K562 (cell line): Measurements from ENCODE around the gene NPR3. TPM values are rescaled to one million over a fixed set of nuclear protein-coding genes. Genes with fewer than 3 reads are reported as not detected.
A peak's percentile ranks its signal among the peaks of the same experiment; 100 is the strongest.

Source experiments
- ATAC-seq: fragments of 200-7000 bp; cut with Tn5 transposase; 3 replicates; pipeline ENCODE4 v1.9.1; 2020; ENCODE audit warnings: moderate library complexity
- BruUV-seq: library from RNA; stranded (reverse); fragments of 400-500 nt; replicated peaks from 2 replicates; lab custom pipeline; 2021; lab: Mats Ljungman, UMichigan
- CTCF ChIA-PET: fragments of 300-600 bp; formaldehyde crosslinking; extraction: SDS; loops from one replicate; lab custom pipeline; 2021; ENCODE audit warnings: low intra/inter-chr PET ratio; lab: Yijun Ruan, JAX
- POLR2A ChIA-PET: fragments of 300-600, 350-650 bp; sonication (Branson Sonifier 250); formaldehyde crosslinking; extraction: SDS; loops from one replicate; lab custom pipeline; 2021; ENCODE audit warnings: antibody characterized with exemption, inconsistent platforms; lab: Yijun Ruan, JAX
- DNase-seq, 4 experiments: peaks; one replicate each; pipeline versions ENCODE4 v3.0.0 to v3.0.0-alpha.2; 2011 to 2018; ENCODE audit warnings: low spot score in 3 of 4, mixed read lengths in 3 of 4; ENCODE audit errors: extremely low read depth in 1 of 4
- FAIRE-seq: peaks from 2 replicates; lab custom pipeline; 2011; peaks lifted over from hg19 to GRCh38; lab: Jason Lieb, UNC
- H2AFZ ChIP-seq: 2 replicates; pipeline ENCODE4 v1.6.0; 2011; ENCODE audit warnings: low read depth, low read length, control low read depth, inconsistent platforms
- H3K27ac ChIP-seq: fragments of 200-600 bp; 3 replicates; pipeline ENCODE4 v1.8.0; 2011; ENCODE audit warnings: low read depth, mild to moderate bottlenecking, control low read depth, inconsistent platforms, low read length, moderate library complexity, mixed read lengths; ENCODE audit errors: extremely low read depth
- H3K27me3 ChIP-seq, 2 experiments: fragments of 300-600 bp in 1 of 2; 2 replicates in 1 of 2; 3 replicates in 1 of 2; pipeline versions ENCODE4 v1.6.0 to v1.8.0; 2011; ENCODE audit warnings: inconsistent platforms in 2 of 2, low read length in 2 of 2, mild to moderate bottlenecking in 1 of 2, mixed read lengths in 1 of 2, moderate library complexity in 1 of 2; ENCODE audit not compliant: control insufficient read depth in 2 of 2, insufficient read depth in 2 of 2
- H3K36me3 ChIP-seq: fragments of 300-600 bp; 3 replicates; pipeline ENCODE4 v1.8.0; 2011; ENCODE audit warnings: mild to moderate bottlenecking, low read length, inconsistent platforms; ENCODE audit not compliant: control insufficient read depth, insufficient read depth
- H3K4me1 ChIP-seq, 2 experiments: fragments of 200-600 bp in 1 of 2; replicated peaks in 1 of 2; 2 replicates in 1 of 2; 3 replicates in 1 of 2; pipeline versions ENCODE4 v1.5.1 to v1.8.0; 2011; ENCODE audit warnings: inconsistent platforms in 2 of 2, low read length in 2 of 2, mild to moderate bottlenecking in 1 of 2, mixed read lengths in 1 of 2, moderate library complexity in 1 of 2; ENCODE audit not compliant: control insufficient read depth in 2 of 2, insufficient read depth in 2 of 2
- H3K4me2 ChIP-seq: 2 replicates; pipeline ENCODE4 v1.6.1; 2011; ENCODE audit warnings: low read length, control low read depth, inconsistent platforms, mixed read lengths; ENCODE audit not compliant: insufficient read depth
- H3K4me3 ChIP-seq: fragments of 200-600 bp; sonication (generic), shearing (Covaris generic); 2 replicates; pipeline ENCODE4 v1.5.1; 2016; ENCODE audit warnings: control low read depth, inconsistent platforms
- H3K79me2 ChIP-seq: fragments of 200-600 bp; 3 replicates; pipeline ENCODE4 v1.8.0; 2011; ENCODE audit warnings: low read length, inconsistent platforms; ENCODE audit not compliant: control insufficient read depth, insufficient read depth
- H3K9ac ChIP-seq, 2 experiments: 2 replicates each; pipeline versions ENCODE4 v1.6.0 to v1.6.1; 2011; ENCODE audit warnings: low read depth in 2 of 2, low read length in 2 of 2, control low read depth in 1 of 2, inconsistent platforms in 1 of 2, mild to moderate bottlenecking in 1 of 2, mixed read lengths in 1 of 2; ENCODE audit not compliant: insufficient read depth in 1 of 2
- H3K9me1 ChIP-seq: one replicate; pipeline ENCODE4 v1.6.0; 2011; ENCODE audit warnings: inconsistent platforms, mild to moderate bottlenecking, low read length, moderate library complexity; ENCODE audit not compliant: control insufficient read depth, insufficient read depth
- H3K9me3 ChIP-seq: replicated peaks from 2 replicates; pipeline ENCODE4 v1.5.1; 2011; ENCODE audit warnings: low read depth, low read length, inconsistent platforms; ENCODE audit not compliant: control insufficient read depth, insufficient read depth
- H4K20me1 ChIP-seq: replicated peaks from 2 replicates; pipeline ENCODE4 v1.6.1; 2011; ENCODE audit warnings: low read length, inconsistent platforms, mixed read lengths; ENCODE audit not compliant: control insufficient read depth, insufficient read depth
- ARID1B ChIP-seq: fragments of 450-650 bp; IDR thresholded peaks from 2 replicates; pipeline ENCODE4 v1.6.1; 2016; ENCODE audit warnings: antibody characterized with exemption, mild to moderate bottlenecking, inconsistent platforms
- BACH1 ChIP-seq: fragments of 200-800 bp; sonication (Bioruptor generic); IDR thresholded peaks from 2 replicates; pipeline ENCODE4 v1.6.1; 2016; ENCODE audit warnings: missing genetic modification characterization, missing compliant biosample characterization
- C11orf30 ChIP-seq: fragments of 450-650 bp; IDR thresholded peaks from 2 replicates; pipeline ENCODE4 v1.6.1; 2016; ENCODE audit warnings: low read depth, mild to moderate bottlenecking
- FOXA3 ChIP-seq, 2 experiments: fragments of 450-650 bp in 1 of 2; sonication (generic) in 1 of 2; formaldehyde crosslinking; IDR thresholded peaks in 1 of 2; conservative IDR thresholded peaks in 1 of 2; 2 replicates each; pipeline versions ENCODE4 v1.4.0 to v1.8.0; 2020 to 2022; ENCODE audit warnings: mild to moderate bottlenecking in 2 of 2, missing genetic modification reagents in 1 of 2
- GABPA ChIP-seq: fragments of 200-800 bp; sonication (Bioruptor generic); conservative IDR thresholded peaks from 2 replicates; pipeline ENCODE4 v1.6.1; 2016; ENCODE audit warnings: low read depth, missing genetic modification characterization, missing compliant biosample characterization
- JUND ChIP-seq, 2 experiments: IDR thresholded peaks; 2 replicates in 1 of 2; 3 replicates in 1 of 2; pipeline ENCODE4 v1.6.1; 2011; ENCODE audit warnings: borderline replicate concordance in 2 of 2, low read depth in 2 of 2, low read length in 2 of 2, improper control_type of control experiment in 1 of 2, missing biosample characterization in 1 of 2, missing genetic modification characterization in 1 of 2, missing genetic modification reagents in 1 of 2
- MAFF ChIP-seq: IDR thresholded peaks from 2 replicates; pipeline ENCODE4 v1.6.1; 2012; ENCODE audit warnings: low read length, improper control_type of control experiment
- NFE2 ChIP-seq: IDR thresholded peaks from 2 replicates; pipeline ENCODE4 v1.6.1; 2014; ENCODE audit warnings: antibody characterized with exemption, low read depth
- NFE2L1 ChIP-seq: fragments of 450-650 bp; IDR thresholded peaks from 2 replicates; pipeline ENCODE4 v1.6.1; 2016; ENCODE audit warnings: missing genetic modification characterization, low read depth, mild to moderate bottlenecking, missing compliant biosample characterization, moderate library complexity, borderline replicate concordance
- NFIC ChIP-seq: fragments of 450-650 bp; IDR thresholded peaks from 2 replicates; pipeline ENCODE4 v1.6.1; 2017; ENCODE audit warnings: mild to moderate bottlenecking, inconsistent platforms
- SMARCA4 ChIP-seq: fragments of 450-650 bp; IDR thresholded peaks from 2 replicates; pipeline ENCODE4 v1.6.1; 2016
- SMARCC2 ChIP-seq: fragments of 450-650 bp; IDR thresholded peaks from 2 replicates; pipeline ENCODE4 v1.6.1; 2017; ENCODE audit warnings: antibody characterized with exemption, moderate library complexity, mild to moderate bottlenecking, low read depth
- ZBTB7A ChIP-seq: IDR thresholded peaks from 2 replicates; pipeline ENCODE4 v1.6.1; 2011; ENCODE audit warnings: low read depth, mild to moderate bottlenecking, low read length, moderate library complexity, borderline replicate concordance; ENCODE audit not compliant: control insufficient read depth
- ZNF124 ChIP-seq: sonication (generic); formaldehyde crosslinking; IDR thresholded peaks from 2 replicates; pipeline ENCODE4 v1.8.1; 2022; ENCODE audit warnings: missing genetic modification reagents
- ZNF212 ChIP-seq: fragments of 450-650 bp; formaldehyde crosslinking; IDR thresholded peaks from 2 replicates; pipeline ENCODE4 v1.4.0; 2020; ENCODE audit warnings: mild to moderate bottlenecking
- ZNF316 ChIP-seq: fragments of 450-650 bp; IDR thresholded peaks from 2 replicates; pipeline ENCODE4 v1.6.1; 2016
- ZNF445 ChIP-seq: fragments of 250-450 bp; sonication (Bioruptor Pico); IDR thresholded peaks from 2 replicates; pipeline ENCODE4 v1.4.0; 2020; ENCODE audit warnings: low read depth, mild to moderate bottlenecking, moderate library complexity
- ZNF707 ChIP-seq: fragments of 250-450 bp; sonication (Bioruptor Pico); conservative IDR thresholded peaks from 2 replicates; pipeline ENCODE4 v1.8.0; 2022; ENCODE audit warnings: inconsistent platforms, mild to moderate bottlenecking, moderate library complexity
- whole genome bisulfite sequencing: fragments of 100-300 bp; shearing (Covaris generic); methylation state at CpG from one replicate; pipeline ENCODE4 v1.1.6; 2016; ENCODE audit warnings: low coverage, mixed read lengths; ENCODE audit not compliant: insufficient coverage; ENCODE audit errors: missing lambda C conversion rate; 5-methylcytosine and 5-hydroxymethylcytosine counted together
- in situ Hi-C: fragments of 300-500 bp; cut with MboI; formaldehyde crosslinking; loops from 4 replicates; pipeline ENCODE4 v1.15.0; 2018; ENCODE audit warnings: inconsistent platforms, mixed read lengths
- intact Hi-C: fragments of 100-400 bp; cut with micrococcal nuclease; formaldehyde crosslinking; loops from 2 replicates; pipeline ENCODE4 v1.14.2; 2022
- polyA plus RNA-seq, 8 experiments: library from polyadenylated mRNA; depleted of rRNA in 4 of 8; stranded (reverse) in 5 of 8; unstranded in 3 of 8; fragments of >200 nt; fragmentation: Nextera tagmentation in 2 of 8; fragmentation: Illumina TruSeq in 1 of 8; extraction: Ambion mirVana in 2 of 8; extraction: Trizol in 1 of 8; gene quantifications; 2 replicates each; pipeline versions ENCODE4 v1.2.1 to v1.2.3, GENCODE V29; 2011 to 2014; ENCODE audit warnings: inconsistent platforms in 1 of 8, missing spikeins in 1 of 8
- total RNA-seq, 7 experiments: library from RNA; depleted of rRNA in 6 of 7; stranded (reverse); fragments of >200 nt in 6 of 7; fragmentation: Illumina TruSeq in 2 of 7; extraction: Trizol in 2 of 7; gene quantifications; 2 replicates each; pipeline versions ENCODE4 v1.2.1 to v1.2.3, GENCODE V29; 2011 to 2021; ENCODE audit warnings: low replicate concordance in 1 of 7
- TF ChIP-seq, protein P1 (sequence below), 2 experiments: fragments of 450-650 bp in 1 of 2; sonication (generic) in 1 of 2; formaldehyde crosslinking in 1 of 2; IDR thresholded peaks in 1 of 2; conservative IDR thresholded peaks in 1 of 2; 2 replicates each; pipeline versions ENCODE4 v1.6.1 to v1.8.1; 2016 to 2023; ENCODE audit warnings: mild to moderate bottlenecking in 2 of 2, moderate library complexity in 2 of 2, inconsistent platforms in 1 of 2, missing genetic modification reagents in 1 of 2
- TF ChIP-seq, protein P2 (sequence below), 2 experiments: fragments of 450-650 bp; conservative IDR thresholded peaks; 2 replicates each; pipeline ENCODE4 v1.6.1; 2017; ENCODE audit warnings: mild to moderate bottlenecking in 2 of 2, moderate library complexity in 2 of 2

The NPR3 gene
- total and polyA plus RNA-seq, 9 of the 15 experiments (the other 6 are each of a cell fraction or from before 2014, with no cell fraction given) = 0.01 to 0.11 (median 0.04) TPM; not detected in 2

DNA sequence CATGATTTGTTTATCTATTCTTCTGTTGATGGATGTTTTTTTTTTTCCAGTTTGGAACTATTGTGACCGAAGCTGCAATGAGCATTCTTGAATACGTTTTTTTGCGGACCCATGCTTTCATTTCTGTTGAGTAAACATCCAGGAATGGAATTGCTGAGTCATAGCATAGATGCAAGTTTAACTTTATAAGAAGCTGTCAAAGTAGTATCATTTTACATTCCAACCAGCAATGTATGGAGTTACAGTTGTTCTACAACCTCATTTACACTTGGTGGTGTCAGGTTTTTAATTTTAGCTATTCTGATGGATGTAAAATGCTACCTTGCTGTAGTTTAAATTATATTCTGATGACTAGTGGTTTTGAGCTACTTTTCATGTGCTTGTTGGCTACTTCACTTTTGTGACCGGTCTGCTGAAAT lies 49.0 kb downstream of the NPR3 start:
- peak overlapping the region; percentile 79 for H2AFZ ChIP-seq
- peak; percentile 44; the same call in 1 of the 2 replicates for TF ChIP-seq SMARCC2
- TF ChIP-seq NFIC = no peak
- TF ChIP-seq, protein P1, sequence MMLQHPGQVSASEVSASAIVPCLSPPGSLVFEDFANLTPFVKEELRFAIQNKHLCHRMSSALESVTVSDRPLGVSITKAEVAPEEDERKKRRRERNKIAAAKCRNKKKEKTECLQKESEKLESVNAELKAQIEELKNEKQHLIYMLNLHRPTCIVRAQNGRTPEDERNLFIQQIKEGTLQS (IDR thresholded peaks at IDR 0.05) = peak; percentile 42
- TF ChIP-seq, protein P1 (CRISPR knock-in tag; conservative IDR thresholded peaks at IDR 0.05) = no peak
- TF ChIP-seq ZNF316 = peak; percentile 98
- TF ChIP-seq ZNF212 = no peak
- peak; percentile 94 for TF ChIP-seq NFE2
- TF ChIP-seq SMARCA4 = peak; percentile 67; the same call in 1 of the 2 replicates
- TF ChIP-seq NFE2L1 = peak; percentile 96
- no peak for TF ChIP-seq GABPA
- peak in 1 of 2 experiments; percentile 58; a peak in 1 of 4 replicates for TF ChIP-seq FOXA3 (CRISPR knock-in tag; conservative IDR thresholded peaks at IDR 0.05 in 1 of 2, IDR thresholded peaks at IDR 0.05 in 1 of 2)
- peak; percentile 87 for TF ChIP-seq BACH1
- TF ChIP-seq JUND (IDR thresholded peaks at IDR 0.05; ENCODE audit: borderline replicate concordance, low read depth, low read length) = no peak
- TF ChIP-seq JUND (tag; IDR thresholded peaks at IDR 0.05; ENCODE audit: borderline replicate concordance, low read depth, low read length) = peak; percentile 83
- peak; percentile 94 for TF ChIP-seq C11orf30
- no peak for TF ChIP-seq ZNF124 (CRISPR knock-in tag)
- peak; percentile 93 for TF ChIP-seq MAFF
- TF ChIP-seq ARID1B = peak; percentile 37; the same call in 1 of the 2 replicates
- no peak for TF ChIP-seq ZBTB7A
- no peak for TF ChIP-seq ZNF445 (CRISPR knock-in tag)
- TF ChIP-seq ZNF707 (CRISPR knock-in tag) = no peak
- TF ChIP-seq, protein P2, sequence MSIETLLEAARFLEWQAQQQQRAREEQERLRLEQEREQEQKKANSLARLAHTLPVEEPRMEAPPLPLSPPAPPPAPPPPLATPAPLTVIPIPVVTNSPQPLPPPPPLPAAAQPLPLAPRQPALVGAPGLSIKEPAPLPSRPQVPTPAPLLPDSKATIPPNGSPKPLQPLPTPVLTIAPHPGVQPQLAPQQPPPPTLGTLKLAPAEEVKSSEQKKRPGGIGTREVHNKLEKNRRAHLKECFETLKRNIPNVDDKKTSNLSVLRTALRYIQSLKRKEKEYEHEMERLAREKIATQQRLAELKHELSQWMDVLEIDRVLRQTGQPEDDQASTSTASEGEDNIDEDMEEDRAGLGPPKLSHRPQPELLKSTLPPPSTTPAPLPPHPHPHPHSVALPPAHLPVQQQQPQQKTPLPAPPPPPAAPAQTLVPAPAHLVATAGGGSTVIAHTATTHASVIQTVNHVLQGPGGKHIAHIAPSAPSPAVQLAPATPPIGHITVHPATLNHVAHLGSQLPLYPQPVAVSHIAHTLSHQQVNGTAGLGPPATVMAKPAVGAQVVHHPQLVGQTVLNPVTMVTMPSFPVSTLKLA (conservative IDR thresholded peaks at IDR 0.05) = peak; percentile 28 to 43; a peak in 1 of 4 replicates

More for the DNA sequence above, 49.0 kb downstream of the NPR3 start:
- CTCF ChIA-PET = no interaction called here
- POLR2A ChIA-PET = interaction anchor here (0.6 kb wide), 1 partner anchor 844 kb away, joined by 3 read pairs; no protein-coding TSS in a partner anchor
- no peaks in the 10 kb centered on the region for H3K79me2 ChIP-seq
- H3K4me2 ChIP-seq = peak overlapping the region; percentile 45
- no peak overlapping the region for H3K9ac ChIP-seq
- ATAC-seq = peak; percentile 57
- in situ Hi-C loops = no loop called here
- H4K20me1 ChIP-seq = no peaks in the 10 kb centered on the region
- H3K4me3 ChIP-seq = no peak overlapping the region
- FAIRE-seq = no peak
- no peaks in the 10 kb centered on the region for H3K27me3 ChIP-seq
- no TSS peak for BruUV-seq
- H3K9me3 ChIP-seq = no peaks in the 10 kb centered on the region
- no peaks in the 10 kb centered on the region for H3K9me1 ChIP-seq
- DNase-seq = peak in 2 of 4 experiments; percentile 10 to 18
- H3K36me3 ChIP-seq = no peaks in the 10 kb centered on the region
- H3K27ac ChIP-seq = no peak overlapping the region
- no peaks in the 10 kb centered on the region for H3K4me1 ChIP-seq
- intact Hi-C loops = no loop called here
- WGBS = 5% methylated on average over 4 of the region's 4 CpGs
